RCC 7860 (cell line): ENCODE data around the gene UQCRFS1.
"Not testable (repeated sequence)": the region's sequence is repeated elsewhere in the genome, so short reads cannot be mapped to it uniquely, and the experiment has no call there.

ENCODE experiments used
- DNase-seq: peaks from one replicate; pipeline ENCODE4 v3.0.0-alpha.2; 2015; ENCODE audit warnings: low spot score
- FAIRE-seq: peaks from 2 replicates; lab custom pipeline; 2012; peaks lifted over from hg19 to GRCh38; lab: Jason Lieb, UNC

UQCRFS1 gene

GRCh38 chr19:29212648-29213573 is at the start of gene UQCRFS1:
Gene UQCRFS1, minus strand, starts transcription at chr19:29213151. Its CDS starts 33 bp downstream, at chr19:29213118.
- FAIRE-seq (no peak), DNase-seq (peak; percentile 79)

- DNase-seq (no peak), FAIRE-seq (no peak)
These were observed 49.1 kb upstream of the UQCRFS1 start for GRCh38 chr19:29262085-29262484.

GRCh38 chr19:29260477-29261317 is 47.7 kb upstream of the UQCRFS1 start:
- DNase-seq (peak; percentile 7), FAIRE-seq (no peak)

- FAIRE-seq: no peak
- DNase-seq: no peak
These were observed 46.9 kb upstream of the UQCRFS1 start for GRCh38 chr19:29259867-29260281.

GRCh38 chr19:29259153-29259552 is 46.2 kb upstream of the UQCRFS1 start:
- DNase-seq: no peak
- no peak for FAIRE-seq

GRCh38 chr19:29256516-29256915 is 43.6 kb upstream of the UQCRFS1 start:
- FAIRE-seq (no peak), DNase-seq (no peak)

- no peak for DNase-seq
- FAIRE-seq: no peak
These were observed 43.0 kb upstream of the UQCRFS1 start for GRCh38 chr19:29255912-29256311.

- FAIRE-seq (no peak), DNase-seq (no peak)
These were observed 42.1 kb upstream of the UQCRFS1 start for GRCh38 chr19:29255006-29255405.

- FAIRE-seq, DNase-seq: not testable (repeated sequence)
These were observed 36.8 kb upstream of the UQCRFS1 start for GRCh38 chr19:29249798-29250197.

GRCh38 chr19:29248332-29248844 is 35.4 kb upstream of the UQCRFS1 start:
- FAIRE-seq: no peak
- DNase-seq: no peak

- no peak for FAIRE-seq
- DNase-seq: no peak
These were observed 34.9 kb upstream of the UQCRFS1 start for GRCh38 chr19:29247872-29248271.

- no peak for FAIRE-seq
- DNase-seq: no peak
These were observed 34.5 kb upstream of the UQCRFS1 start for GRCh38 chr19:29247471-29247870.

GRCh38 chr19:29247051-29247450 is 34.1 kb upstream of the UQCRFS1 start:
- FAIRE-seq (no peak), DNase-seq (no peak)

- DNase-seq (no peak), FAIRE-seq (no peak)
These were observed 32.3 kb upstream of the UQCRFS1 start for GRCh38 chr19:29245215-29245614.

GRCh38 chr19:29241324-29241723 is 28.4 kb upstream of the UQCRFS1 start:
- DNase-seq: no peak
- FAIRE-seq: no peak

- no peak for DNase-seq
- FAIRE-seq: no peak
These were observed 26.3 kb upstream of the UQCRFS1 start for GRCh38 chr19:29239213-29239776.

- DNase-seq: no peak
- no peak for FAIRE-seq
These were observed 20.6 kb upstream of the UQCRFS1 start for GRCh38 chr19:29233591-29233990.

- DNase-seq: no peak
- no peak for FAIRE-seq
These were observed 19.4 kb upstream of the UQCRFS1 start for GRCh38 chr19:29232315-29232852.

- not testable (repeated sequence) for FAIRE-seq, DNase-seq
These were observed 18.4 kb upstream of the UQCRFS1 start for GRCh38 chr19:29231306-29231705.

- no peak for FAIRE-seq
- no peak for DNase-seq
These were observed 4.7 kb upstream of the UQCRFS1 start for GRCh38 chr19:29217616-29218015.

GRCh38 chr19:29216021-29216420 is 3.1 kb upstream of the UQCRFS1 start:
- DNase-seq (no peak), FAIRE-seq (no peak)
